NCI-H748 (cell line): ENCODE results near the gene ZBTB12.
A peak's percentile ranks its signal among the peaks of the same experiment; 100 is the strongest.
"Not testable (repeated sequence)": the region's sequence is repeated elsewhere in the genome, so short reads cannot be mapped to it uniquely, and the experiment has no call there.

ENCODE experiments used
- DNase-seq: peaks from one replicate; lab custom pipeline; 2025; ENCODE audit not compliant: unreplicated experiment; lab: John Stamatoyannopoulos, UW

Gene ZBTB12

GRCh38 chr6:31922942-31923341 is 21.1 kb upstream of the ZBTB12 start:
- DNase-seq: peak; percentile 41

- DNase-seq: no peak
These were observed 18.9 kb upstream of the ZBTB12 start for GRCh38 chr6:31920811-31921210.

GRCh38 chr6:31919624-31920303 is 17.9 kb upstream of the ZBTB12 start:
- no peak for DNase-seq

GRCh38 chr6:31918069-31918720 is 16.3 kb upstream of the ZBTB12 start:
- DNase-seq: no peak

- DNase-seq: no peak
These were observed 13.9 kb upstream of the ZBTB12 start for GRCh38 chr6:31915756-31916155.

GRCh38 chr6:31915351-31915750 is 13.5 kb upstream of the ZBTB12 start:
- DNase-seq: no peak

GRCh38 chr6:31911826-31912585 is 10.1 kb upstream of the ZBTB12 start:
- no peak for DNase-seq

GRCh38 chr6:31909298-31909697 is 7.4 kb upstream of the ZBTB12 start:
- DNase-seq: not testable (repeated sequence)

GRCh38 chr6:31908791-31909190 is 6.9 kb upstream of the ZBTB12 start:
- DNase-seq: no peak

GRCh38 chr6:31908255-31908654 is 6.4 kb upstream of the ZBTB12 start:
- DNase-seq: not testable (repeated sequence)

GRCh38 chr6:31907158-31907813 is 5.4 kb upstream of the ZBTB12 start:
- DNase-seq: no peak

- DNase-seq: not testable (repeated sequence)
These were observed 4.8 kb upstream of the ZBTB12 start for GRCh38 chr6:31906727-31907126.

GRCh38 chr6:31906122-31906521 is 4.2 kb upstream of the ZBTB12 start:
- DNase-seq: no peak

- DNase-seq: no peak
These were observed 3.2 kb upstream of the ZBTB12 start for GRCh38 chr6:31905041-31905440.

GRCh38 chr6:31903957-31904356 is 2.1 kb upstream of the ZBTB12 start:
- no peak for DNase-seq

- peak; percentile 75 for DNase-seq
These were observed 402 bp downstream of the ZBTB12 start for GRCh38 chr6:31901415-31901952.

- DNase-seq: peak; percentile 66
These were observed 920 bp downstream of the ZBTB12 start for GRCh38 chr6:31900917-31901414.

- DNase-seq: no peak
These were observed 1.8 kb downstream of the ZBTB12 start for GRCh38 chr6:31899882-31900722.

- DNase-seq: no peak
These were observed 2.7 kb downstream of the ZBTB12 start for GRCh38 chr6:31899215-31899614.

GRCh38 chr6:31898383-31899011 is 3.4 kb downstream of the ZBTB12 start:
- peak; percentile 80 for DNase-seq
